WERI-Rb-1 (cell line): ENCODE measurements around the gene C16orf82.

Experiments
- DNase-seq: peaks from one replicate; pipeline ENCODE4 v3.0.0-alpha.2; 2020
- H3K27ac ChIP-seq: fragments of 250-450 bp; sonication (Bioruptor Pico); 2 replicates; pipeline ENCODE4 v1.5.1; 2020; ENCODE audit warnings: mild to moderate bottlenecking, moderate library complexity
- H3K27me3 ChIP-seq: fragments of 250-450 bp; sonication (Bioruptor Pico); 2 replicates; pipeline ENCODE4 v1.5.1; 2021; ENCODE audit warnings: mild to moderate bottlenecking, low read depth, moderate library complexity; ENCODE audit not compliant: insufficient read depth, severe bottlenecking
- H3K36me3 ChIP-seq: fragments of 250-450 bp; sonication (Bioruptor Pico); 2 replicates; pipeline ENCODE4 v1.5.1; 2020; ENCODE audit warnings: mild to moderate bottlenecking, moderate library complexity
- H3K4me3 ChIP-seq: 2 replicates; pipeline ENCODE4 v1.5.1; 2011; ENCODE audit warnings: low read depth, mild to moderate bottlenecking, control low read depth, low read length
- H3K9me3 ChIP-seq: fragments of 250-450 bp; sonication (Bioruptor Pico); 2 replicates; pipeline ENCODE4 v1.5.1; 2021; ENCODE audit warnings: mild to moderate bottlenecking, moderate library complexity; ENCODE audit not compliant: severe bottlenecking
- CTCF ChIP-seq: IDR thresholded peaks from 2 replicates; pipeline ENCODE4 v1.5.1; 2011; ENCODE audit warnings: low read depth, mild to moderate bottlenecking, control low read depth, inconsistent platforms, low read length

C16orf82 gene

GRCh38 chr16:27111486-27111885, 44.8 kb downstream of the C16orf82 start:
- Histone ChIP-seq H3K9me3 (no peaks in the 10 kb centered on the region), H3K27me3 (peaks cover 53% of the 10 kb centered on the region), H3K36me3 (no peaks in the 10 kb centered on the region), H3K4me3 (no peak overlapping the region), H3K27ac (no peak overlapping the region)
- DNase-seq, result no peak
- TF ChIP-seq CTCF, result no peak

DNA sequence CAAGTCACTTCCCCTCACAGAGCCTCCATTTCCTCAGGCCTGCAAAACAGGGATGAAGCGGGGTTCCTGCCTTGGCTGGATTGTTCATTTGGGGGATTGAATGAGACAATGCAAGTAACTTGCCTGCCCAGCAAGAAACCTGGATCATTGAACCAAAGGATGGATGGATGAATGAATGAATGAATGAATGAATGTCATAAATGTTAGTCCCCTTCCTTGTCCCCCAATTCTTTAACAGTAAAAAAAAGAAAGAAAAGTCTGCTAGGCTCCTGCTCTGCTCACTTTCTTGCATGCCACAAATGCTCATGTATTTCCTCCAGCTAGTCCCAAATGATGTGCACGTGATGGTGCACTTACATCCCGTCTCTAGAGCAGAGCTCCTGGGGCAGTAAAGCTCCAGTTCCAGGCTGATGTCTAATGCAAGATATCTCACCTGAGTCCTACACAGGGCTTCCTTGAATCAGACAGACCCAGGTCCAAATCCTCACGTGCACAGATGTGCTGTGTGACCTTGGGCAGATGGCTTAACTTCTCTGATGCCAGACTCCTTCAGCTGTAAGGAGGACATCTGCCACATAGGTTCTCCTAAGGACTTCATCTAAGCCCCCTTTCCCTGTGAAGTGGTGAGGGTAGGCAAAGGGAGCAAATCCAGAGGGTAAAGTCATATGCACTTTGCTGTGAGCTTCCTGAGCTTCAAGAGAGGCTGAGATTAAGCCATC, 45.5 kb downstream of the C16orf82 start:
- no peak for DNase-seq
- no peak for TF ChIP-seq CTCF
- no peak overlapping the region for H3K4me3 ChIP-seq
- no peaks in the 10 kb centered on the region for H3K9me3 ChIP-seq
- H3K27ac ChIP-seq, result no peak overlapping the region
- H3K36me3 ChIP-seq, result no peaks in the 10 kb centered on the region
- peaks cover 54% of the 10 kb centered on the region for H3K27me3 ChIP-seq

DNA sequence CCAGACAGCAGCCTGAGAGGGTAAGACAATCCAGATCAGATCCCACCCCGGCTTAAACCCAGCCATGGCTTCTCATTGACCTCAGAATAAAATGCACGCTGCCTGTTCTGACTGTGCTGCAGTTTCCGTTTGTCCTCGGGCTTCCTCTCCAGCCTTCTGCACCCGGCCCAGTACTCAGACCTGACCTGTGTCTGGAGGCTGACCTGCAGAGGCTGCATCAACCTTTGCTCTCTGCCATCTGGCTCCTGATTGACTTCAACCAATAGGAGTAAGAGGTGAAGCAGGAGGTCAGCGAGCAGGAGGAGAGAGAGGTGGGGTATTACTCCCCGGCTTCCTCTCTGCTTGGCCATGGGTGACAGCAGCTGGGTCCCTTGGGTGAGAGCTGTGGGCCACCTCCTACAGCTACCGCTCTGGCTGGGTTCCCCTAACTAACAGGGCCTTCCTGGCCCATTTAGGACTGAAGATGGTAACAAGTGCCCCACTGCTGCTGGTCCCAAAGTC, 46.7 kb downstream of the C16orf82 start:
- no peak overlapping the region for H3K27ac ChIP-seq
- no peaks in the 10 kb centered on the region for H3K9me3 ChIP-seq
- H3K27me3 ChIP-seq, result peaks cover 45% of the 10 kb centered on the region
- H3K4me3 ChIP-seq, result no peak overlapping the region
- no peak for TF ChIP-seq CTCF
- no peaks in the 10 kb centered on the region for H3K36me3 ChIP-seq
- DNase-seq, result no peak

GRCh38 chr16:27114006-27114405, 47.3 kb downstream of the C16orf82 start:
- H3K9me3 ChIP-seq, result no peaks in the 10 kb centered on the region
- TF ChIP-seq CTCF, result no peak
- DNase-seq, result no peak
- H3K36me3 ChIP-seq, result no peaks in the 10 kb centered on the region
- H3K27me3 ChIP-seq, result peaks cover 47% of the 10 kb centered on the region
- H3K27ac ChIP-seq, result no peak overlapping the region
- no peak overlapping the region for H3K4me3 ChIP-seq

DNA sequence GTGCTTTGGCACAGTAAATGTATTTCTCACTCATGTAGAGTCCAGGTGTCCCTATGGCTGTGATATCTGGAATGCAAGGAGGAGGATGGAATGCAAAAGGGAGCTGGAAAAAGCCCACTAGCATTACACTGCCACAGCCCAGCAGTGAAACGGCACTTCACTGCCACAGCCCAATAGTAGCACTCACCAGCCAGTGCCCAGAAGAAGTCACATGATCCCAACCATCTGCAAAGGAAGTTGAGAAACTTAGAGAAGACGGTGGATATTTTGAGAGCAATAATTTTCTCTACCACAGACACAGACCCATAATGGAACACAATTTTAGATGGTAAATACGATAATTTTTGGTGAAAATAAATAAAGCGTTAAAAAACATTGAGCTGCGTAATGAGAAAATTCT, 51.8 kb downstream of the C16orf82 start:
- no peak overlapping the region for H3K27ac ChIP-seq
- no peak for DNase-seq
- peaks cover 58% of the 10 kb centered on the region for H3K27me3 ChIP-seq
- peaks cover 20% of the 10 kb centered on the region for H3K9me3 ChIP-seq
- no peak for TF ChIP-seq CTCF
- no peaks in the 10 kb centered on the region for H3K36me3 ChIP-seq
- no peak overlapping the region for H3K4me3 ChIP-seq
